HUES64 (cell line): ENCODE results near the gene ADAM12.

Source experiments
- H3K27ac ChIP-seq: 2 replicates; pipeline ENCODE4 v1.7.0; 2013; ENCODE audit warnings: low read depth, low read length, inconsistent platforms
- H3K27me3 ChIP-seq: 2 replicates; pipeline ENCODE4 v1.6.1; 2013; ENCODE audit warnings: mild to moderate bottlenecking, low read length; ENCODE audit not compliant: insufficient read depth
- H3K36me3 ChIP-seq: 2 replicates; pipeline ENCODE4 v1.6.1; 2013; ENCODE audit warnings: mild to moderate bottlenecking, low read length; ENCODE audit not compliant: insufficient read depth
- H3K4me1 ChIP-seq: 2 replicates; pipeline ENCODE4 v1.6.1; 2013; ENCODE audit warnings: mild to moderate bottlenecking, low read length, moderate library complexity; ENCODE audit not compliant: insufficient read depth
- H3K4me3 ChIP-seq: 2 replicates; pipeline ENCODE4 v1.5.1; 2013; ENCODE audit warnings: mild to moderate bottlenecking, low read length, moderate library complexity
- H3K9ac ChIP-seq: 2 replicates; pipeline ENCODE4 v1.6.1; 2013; ENCODE audit warnings: mild to moderate bottlenecking, low read depth, low read length
- H3K9me3 ChIP-seq: 2 replicates; pipeline ENCODE4 v1.6.1; 2013; ENCODE audit warnings: low read depth, low read length; ENCODE audit not compliant: insufficient read depth
- WGBS: fragments of 150-250, 120-280 bp; methylation state at CpG from one replicate; pipeline ENCODE4 v1.1.7; 2013; ENCODE audit warnings: missing lambda C conversion rate; 5-methylcytosine and 5-hydroxymethylcytosine counted together

The ADAM12 gene

DNA sequence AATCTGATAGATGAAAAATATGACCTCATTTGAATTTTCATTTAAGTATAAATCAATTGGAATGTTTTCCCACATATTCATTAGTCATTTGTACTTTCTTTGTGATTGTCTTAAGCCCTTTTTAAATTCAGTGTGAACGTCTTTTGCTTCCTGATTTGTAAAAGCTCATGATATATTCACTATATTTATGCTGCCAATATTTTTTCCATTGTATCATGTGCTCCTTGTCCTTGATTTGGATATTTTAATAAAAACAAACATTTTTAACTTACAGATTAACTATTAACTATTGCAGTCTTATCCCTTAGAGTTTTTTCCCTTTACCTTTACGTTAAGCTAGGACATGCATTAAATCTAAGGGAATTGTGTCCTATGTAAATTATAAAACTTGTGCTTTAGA, 157.7 kb downstream of the ADAM12 start:
- no peak overlapping the region for H3K27ac ChIP-seq
- no peak overlapping the region for H3K9ac ChIP-seq
- peaks cover 2% of the 10 kb centered on the region; the same call in 1 of the 2 replicates for H3K4me1 ChIP-seq
- H3K27me3 ChIP-seq = no peaks in the 10 kb centered on the region
- no peaks in the 10 kb centered on the region for H3K36me3 ChIP-seq
- H3K4me3 ChIP-seq = no peak overlapping the region
- H3K9me3 ChIP-seq = no peaks in the 10 kb centered on the region
- WGBS = 100% methylated on average over 1 of the region's 2 CpGs

DNA sequence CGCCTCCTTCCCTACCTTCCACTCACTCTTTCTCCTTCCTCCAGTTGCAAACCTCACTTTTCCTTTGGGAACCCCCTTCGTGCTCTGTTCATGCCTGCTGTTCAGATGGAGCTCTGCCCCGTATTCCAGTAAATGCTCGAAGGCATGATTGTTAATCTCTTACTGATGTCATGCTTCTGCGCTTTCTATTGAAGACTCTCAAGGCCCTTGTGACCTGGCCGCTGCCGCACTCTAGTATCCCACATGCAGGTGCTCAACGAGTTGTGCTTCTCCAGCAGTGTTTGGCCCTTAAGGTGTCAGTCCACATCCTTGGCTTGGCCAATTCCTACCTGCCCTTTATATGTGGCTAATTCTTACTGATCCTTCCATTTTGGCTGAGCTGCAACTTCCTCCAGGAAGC, 158.6 kb downstream of the ADAM12 start:
- Histone ChIP-seq H3K36me3 (no peaks in the 10 kb centered on the region), H3K9ac (no peak overlapping the region), H3K27me3 (no peaks in the 10 kb centered on the region), H3K4me1 (peaks cover 6% of the 10 kb centered on the region; the same call in 1 of the 2 replicates), H3K4me3 (no peak overlapping the region), H3K27ac (no peak overlapping the region), H3K9me3 (no peaks in the 10 kb centered on the region)
- 86% methylated on average over 8 of the region's 8 CpGs for WGBS

- Histone ChIP-seq H3K9ac (no peak overlapping the region), H3K27ac (no peak overlapping the region), H3K4me1 (peaks cover 6% of the 10 kb centered on the region; the same call in 1 of the 2 replicates), H3K27me3 (no peaks in the 10 kb centered on the region), H3K36me3 (no peaks in the 10 kb centered on the region), H3K4me3 (no peak overlapping the region), H3K9me3 (no peaks in the 10 kb centered on the region)
- WGBS = 79% methylated on average over 2 of the region's 2 CpGs
Measured at GRCh38 chr10:126227762-126228134, 160.5 kb downstream of the ADAM12 start.

DNA sequence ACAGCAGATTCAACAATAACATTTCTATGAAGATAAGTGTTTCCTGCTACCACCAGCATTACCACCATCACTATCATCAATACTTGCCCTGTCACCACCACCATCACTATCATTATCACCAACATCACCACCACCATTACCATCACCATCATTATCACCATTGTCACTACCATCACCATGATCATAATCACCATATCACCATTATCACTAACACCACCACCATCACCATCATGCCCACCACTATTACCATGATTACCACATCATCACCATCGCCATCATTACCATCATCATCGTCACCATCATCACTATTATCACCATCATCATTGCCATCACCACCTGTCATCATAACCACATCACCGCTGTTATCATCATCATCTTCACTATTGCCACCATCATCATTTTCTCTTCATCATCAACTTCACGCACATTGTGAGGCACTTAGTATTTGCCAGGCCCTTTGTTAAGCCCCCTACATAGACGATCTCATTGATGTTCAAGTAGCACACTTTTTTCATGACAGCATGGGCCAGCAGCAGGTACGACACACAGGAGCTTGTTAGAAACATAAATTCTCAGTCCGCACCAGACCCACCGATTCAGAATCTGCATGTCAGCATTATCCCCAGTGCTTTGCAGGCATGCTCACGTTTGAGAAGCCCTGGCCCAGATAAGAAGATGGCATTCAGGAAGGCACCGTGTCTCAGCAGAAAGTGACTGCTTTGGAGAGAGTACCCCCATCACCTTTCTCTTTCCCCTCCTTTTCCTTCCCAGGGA, 161.1 kb downstream of the ADAM12 start:
- Histone ChIP-seq H3K27me3 (no peaks in the 10 kb centered on the region), H3K9me3 (no peaks in the 10 kb centered on the region), H3K4me3 (no peak overlapping the region), H3K27ac (no peak overlapping the region), H3K9ac (no peak overlapping the region), H3K4me1 (peaks cover 6% of the 10 kb centered on the region; the same call in 1 of the 2 replicates), H3K36me3 (no peaks in the 10 kb centered on the region)
- WGBS = 93% methylated on average over 10 of the region's 10 CpGs

- no peaks in the 10 kb centered on the region for H3K9me3 ChIP-seq
- no peak overlapping the region for H3K4me3 ChIP-seq
- no peaks in the 10 kb centered on the region for H3K27me3 ChIP-seq
- H3K4me1 ChIP-seq = peaks cover 6% of the 10 kb centered on the region; the same call in 1 of the 2 replicates
- no peaks in the 10 kb centered on the region for H3K36me3 ChIP-seq
- H3K27ac ChIP-seq = no peak overlapping the region
- no peak overlapping the region for H3K9ac ChIP-seq
- 90% methylated on average over 9 of the region's 9 CpGs for WGBS
Measured at GRCh38 chr10:126226205-126226604, 162.1 kb downstream of the ADAM12 start.

- no peaks in the 10 kb centered on the region for H3K27me3 ChIP-seq
- H3K27ac ChIP-seq = no peak overlapping the region
- no peak overlapping the region for H3K4me3 ChIP-seq
Measured at GRCh38 chr10:126225672-126226008, 162.6 kb downstream of the ADAM12 start.

DNA sequence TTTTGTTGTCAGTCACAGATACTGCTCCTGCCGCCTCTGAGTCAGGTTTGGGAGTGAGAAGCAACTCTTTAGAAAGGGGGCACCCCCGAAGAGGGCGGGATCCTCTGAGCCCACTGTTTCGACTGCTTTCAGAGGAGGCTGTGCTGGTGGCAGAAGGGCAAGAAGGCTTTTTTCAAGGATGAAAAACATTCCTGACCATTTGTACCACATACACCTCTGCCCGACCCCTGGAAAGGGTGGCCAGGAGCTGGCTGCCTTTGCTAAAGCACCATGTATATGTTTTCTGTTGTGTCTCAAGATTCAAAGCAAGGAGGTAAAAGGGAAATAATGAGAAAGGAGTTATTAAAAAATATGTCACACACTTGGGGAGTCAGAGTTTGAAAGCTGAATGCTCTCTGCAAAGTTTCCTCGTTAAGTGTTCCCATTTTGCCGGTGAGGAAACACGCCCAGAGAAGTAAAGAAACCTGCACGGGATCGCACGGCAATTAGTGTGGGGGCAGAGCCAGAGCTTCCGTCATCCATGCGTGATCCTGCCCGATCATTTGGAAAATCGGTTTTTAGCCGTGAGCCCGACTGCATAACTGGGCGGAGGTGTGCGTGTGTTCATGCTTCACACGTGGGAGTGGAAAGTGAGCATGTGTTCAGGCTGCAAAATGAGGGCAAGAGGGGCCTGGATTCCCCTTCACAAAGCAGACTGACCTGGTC, 163.2 kb downstream of the ADAM12 start:
- H3K36me3 ChIP-seq = no peaks in the 10 kb centered on the region
- H3K9me3 ChIP-seq = no peaks in the 10 kb centered on the region
- H3K27me3 ChIP-seq = no peaks in the 10 kb centered on the region
- no peak overlapping the region for H3K4me3 ChIP-seq
- no peak overlapping the region for H3K27ac ChIP-seq
- WGBS = 91% methylated on average over 20 of the region's 20 CpGs
- H3K9ac ChIP-seq = no peak overlapping the region
- H3K4me1 ChIP-seq = peaks cover 6% of the 10 kb centered on the region; the same call in 1 of the 2 replicates

More at GRCh38 chr10:126225672-126226008, 162.6 kb downstream of the ADAM12 start:
- Histone ChIP-seq H3K9ac (no peak overlapping the region), H3K4me1 (peaks cover 6% of the 10 kb centered on the region; the same call in 1 of the 2 replicates), H3K36me3 (no peaks in the 10 kb centered on the region), H3K9me3 (no peaks in the 10 kb centered on the region)
- 87% methylated on average over 9 of the region's 9 CpGs for WGBS

- Histone ChIP-seq H3K9ac (no peak overlapping the region), H3K4me3 (no peak overlapping the region), H3K36me3 (no peaks in the 10 kb centered on the region), H3K27me3 (no peaks in the 10 kb centered on the region), H3K9me3 (no peaks in the 10 kb centered on the region), H3K27ac (no peak overlapping the region), H3K4me1 (peaks cover 6% of the 10 kb centered on the region; the same call in 1 of the 2 replicates)
- WGBS = 94% methylated on average over 10 of the region's 10 CpGs
Measured at GRCh38 chr10:126223512-126224067, 164.7 kb downstream of the ADAM12 start.

- WGBS = 97% methylated on average over 4 of the region's 4 CpGs
- no peak overlapping the region for H3K9ac ChIP-seq
- H3K9me3 ChIP-seq = no peaks in the 10 kb centered on the region
- 0 out of 2 replicates have a peak, but pooled peaks cover 6% of the 10 kb centered on the region for H3K4me1 ChIP-seq
- no peaks in the 10 kb centered on the region for H3K27me3 ChIP-seq
- no peak overlapping the region for H3K27ac ChIP-seq
- no peaks in the 10 kb centered on the region for H3K36me3 ChIP-seq
- H3K4me3 ChIP-seq = no peak overlapping the region
Measured at GRCh38 chr10:126222736-126223511, 165.4 kb downstream of the ADAM12 start.

DNA sequence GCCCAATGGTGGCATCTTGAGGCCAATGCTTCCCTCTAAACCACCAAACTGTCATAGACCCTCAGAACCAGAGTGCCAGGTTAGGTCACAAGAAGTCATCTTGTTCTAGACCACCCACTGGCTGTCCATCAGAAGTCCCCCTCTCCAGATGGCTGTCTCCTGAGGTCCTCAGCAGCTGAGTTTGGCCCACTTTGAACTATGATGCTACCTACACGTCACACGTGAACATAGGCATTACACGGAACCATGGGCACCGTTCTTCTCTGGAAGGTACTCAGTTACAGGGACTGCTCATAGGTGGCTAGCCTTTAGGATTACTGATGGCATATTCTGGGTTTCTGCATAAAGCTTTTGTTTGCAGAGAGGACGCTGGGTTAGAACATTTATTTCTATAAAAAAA, 166.4 kb downstream of the ADAM12 start:
- 98% methylated on average over 5 of the region's 5 CpGs for whole genome bisulfite sequencing
- no peaks in the 10 kb centered on the region for H3K36me3 ChIP-seq

More for the DNA sequence above, 166.4 kb downstream of the ADAM12 start:
- Histone ChIP-seq H3K9ac (no peak overlapping the region), H3K4me1 (0 out of 2 replicates have a peak, but pooled peaks cover 6% of the 10 kb centered on the region), H3K27ac (no peak overlapping the region), H3K4me3 (no peak overlapping the region), H3K27me3 (no peaks in the 10 kb centered on the region), H3K9me3 (no peaks in the 10 kb centered on the region)
